MV-4-11 (cell line): ENCODE measurements around the gene CNOT6.
"Not testable (repeated sequence)": the region's sequence is repeated elsewhere in the genome, so short reads cannot be mapped to it uniquely, and the experiment has no call there.

ENCODE experiments used
- DNase-seq: peaks from one replicate; lab custom pipeline; 2025; lab: John Stamatoyannopoulos, UW

Gene CNOT6

DNA sequence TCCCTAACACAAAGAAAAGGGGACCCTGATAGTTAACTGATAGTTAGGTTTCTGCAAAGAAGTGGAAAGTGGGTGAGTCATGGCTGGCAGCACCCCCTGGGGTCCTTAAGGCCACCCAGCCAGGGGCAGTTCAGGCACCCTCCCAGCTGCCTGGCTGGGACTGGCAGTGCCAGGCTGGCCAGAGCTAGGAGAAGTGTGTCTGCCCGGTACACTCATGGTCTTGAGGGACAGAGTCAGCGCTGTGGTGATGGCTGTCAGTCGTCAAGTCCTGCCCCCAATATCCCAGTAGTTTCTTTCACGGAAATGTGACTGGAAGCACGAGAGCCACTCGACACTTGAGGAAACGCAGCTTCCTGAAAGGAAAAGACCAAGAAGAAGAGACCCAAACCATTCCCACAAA is 22.3 kb upstream of the CNOT6 start:
- DNase-seq, result no peak

DNA sequence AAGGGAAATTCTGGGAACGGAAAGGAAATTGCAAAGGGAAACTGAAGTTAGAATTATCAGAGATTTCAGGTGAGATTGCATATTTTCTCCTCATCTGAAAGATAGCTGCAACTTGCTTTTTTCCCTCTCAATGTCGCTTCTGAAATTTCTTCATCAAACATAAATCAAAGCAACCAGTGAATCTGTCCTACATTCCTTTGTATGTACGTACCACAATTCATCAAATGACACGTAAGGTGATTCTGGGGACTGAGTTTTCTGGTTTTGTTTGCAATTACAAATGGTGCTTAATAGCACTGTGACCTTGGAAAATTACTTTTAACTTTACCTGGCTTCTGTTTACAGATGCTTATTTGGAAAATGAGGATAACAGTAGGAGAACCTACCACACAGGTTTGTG is 21.9 kb upstream of the CNOT6 start:
- no peak for DNase-seq

DNA sequence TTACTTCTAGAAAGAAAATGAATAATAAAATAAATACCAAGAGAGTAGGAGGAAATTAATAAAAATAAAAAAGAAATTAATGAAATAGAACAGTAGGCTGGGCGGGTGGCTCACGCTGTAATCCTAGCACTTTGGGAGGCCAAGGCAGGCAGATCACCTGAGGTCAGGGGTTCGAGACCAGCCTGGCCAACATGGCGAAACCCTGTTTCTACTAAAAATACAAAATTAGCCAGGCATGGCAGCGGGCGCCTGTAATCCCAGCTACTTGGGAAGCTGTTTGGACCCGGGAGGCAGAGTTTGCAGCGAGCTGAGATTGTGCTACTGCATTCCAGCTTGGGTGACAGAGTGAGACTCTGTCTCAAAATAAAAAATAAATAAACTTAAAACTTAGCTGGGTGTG is 20.8 kb upstream of the CNOT6 start:
- DNase-seq, result not testable (repeated sequence)

DNA sequence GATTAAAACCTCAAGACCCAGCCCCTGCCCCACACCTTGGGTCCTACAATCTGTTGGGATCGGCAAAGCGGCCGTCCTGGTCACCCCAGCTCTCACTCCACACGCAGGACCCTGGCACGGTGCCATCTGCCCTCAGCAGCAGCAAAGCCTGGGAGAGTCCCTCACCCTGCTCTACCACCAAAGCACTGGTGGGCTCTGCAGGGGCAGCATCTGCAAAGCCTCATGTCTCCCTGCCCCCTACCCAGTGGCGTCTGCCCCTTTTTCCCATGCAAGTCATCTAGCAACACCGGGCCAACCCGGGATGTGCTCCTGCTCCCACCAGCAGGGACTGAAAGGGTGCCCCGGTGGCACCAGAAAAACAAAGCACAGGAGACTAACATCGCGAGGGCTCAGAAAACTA is 19.6 kb upstream of the CNOT6 start:
- no peak for DNase-seq

DNA sequence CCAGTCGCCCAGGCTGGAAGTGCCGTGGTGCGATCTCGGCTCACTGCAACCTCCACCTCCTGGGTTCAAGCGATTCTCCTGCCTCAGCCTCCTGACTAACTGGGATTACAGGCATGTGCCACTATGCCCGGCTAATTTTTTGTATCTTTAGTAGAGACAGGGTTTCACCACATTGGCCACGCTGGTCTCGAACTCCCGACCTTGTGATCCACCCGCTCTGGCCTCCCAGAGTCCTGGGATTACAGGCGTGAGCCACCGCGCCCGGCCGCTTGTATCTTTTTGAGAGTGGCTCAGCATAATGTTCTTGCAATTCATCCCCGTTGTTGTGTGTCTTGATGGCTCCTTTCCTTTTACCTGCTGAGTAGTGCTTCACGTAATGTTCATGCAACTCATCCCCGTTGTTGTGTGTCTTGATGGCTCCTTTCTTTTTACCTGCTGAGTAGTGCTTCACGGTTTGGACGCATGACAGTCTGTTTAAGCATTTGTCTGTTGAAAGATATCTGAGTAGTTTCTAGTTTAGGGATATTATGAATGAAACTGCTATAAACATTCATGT is 18.1 kb upstream of the CNOT6 start:
- DNase-seq, result not testable (repeated sequence)

DNA sequence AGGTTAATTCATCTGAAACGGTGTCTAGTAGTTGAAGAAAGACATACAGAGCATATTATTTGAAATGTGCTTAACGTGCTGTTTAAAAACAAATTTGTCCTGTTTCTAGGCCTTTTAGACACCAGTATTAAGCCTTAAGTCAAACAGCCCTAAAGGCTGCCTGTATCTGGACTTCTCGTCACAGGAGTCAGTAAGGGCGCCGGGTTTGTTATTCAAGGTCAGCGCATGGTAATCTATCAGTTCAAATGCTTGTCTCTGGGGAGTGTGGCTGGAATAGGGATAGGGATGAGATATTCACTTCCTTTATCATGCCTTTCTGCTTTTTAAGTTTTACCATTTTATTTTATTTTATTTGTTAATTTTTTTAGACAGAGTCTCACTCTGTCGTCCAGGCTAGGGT is 9.4 kb upstream of the CNOT6 start:
- no peak for DNase-seq

DNA sequence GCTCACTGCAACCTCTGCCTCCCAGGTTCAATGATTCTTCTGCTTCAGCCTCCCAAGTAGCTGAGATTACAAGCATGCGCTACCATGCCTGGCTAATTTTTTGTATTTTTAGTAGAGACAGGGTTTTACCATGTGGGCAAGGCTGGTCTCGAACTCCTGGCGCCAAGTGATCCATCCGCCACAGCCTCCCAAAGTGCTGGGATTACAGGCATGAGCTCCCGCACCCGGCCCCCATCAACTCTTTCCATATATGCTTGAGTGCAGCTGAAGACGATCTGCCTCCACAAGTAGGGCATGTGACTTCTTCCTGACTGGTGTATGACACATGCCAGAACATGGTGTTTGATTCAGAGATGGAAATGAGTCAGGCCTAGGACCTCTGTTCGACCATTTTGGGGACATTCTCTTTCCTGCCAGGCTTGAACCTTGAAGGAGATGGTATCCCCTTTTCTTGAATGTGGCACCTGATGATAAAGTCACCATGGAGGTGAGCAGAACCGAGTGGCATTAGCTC is 7.5 kb upstream of the CNOT6 start:
- no peak for DNase-seq

DNA sequence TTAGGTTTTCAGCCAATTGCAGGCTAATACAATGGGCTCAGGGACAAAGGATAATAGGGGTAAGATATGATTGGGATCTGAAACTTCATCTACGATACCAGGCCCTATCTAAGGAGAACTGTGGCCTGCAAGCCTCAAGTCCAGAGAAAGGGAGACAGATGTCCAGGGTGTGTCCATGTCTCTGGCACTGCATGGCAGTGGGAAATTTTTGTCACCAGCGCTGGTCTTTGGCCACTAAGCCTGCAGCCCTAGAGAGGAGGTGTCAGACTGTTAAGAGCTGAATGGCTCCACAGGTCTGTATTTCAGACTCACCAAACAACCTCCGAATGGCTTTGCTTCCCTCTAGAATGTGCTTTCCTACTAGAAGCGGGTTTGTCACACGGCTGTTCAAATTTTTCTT is 6.6 kb upstream of the CNOT6 start:
- DNase-seq, result no peak

DNA sequence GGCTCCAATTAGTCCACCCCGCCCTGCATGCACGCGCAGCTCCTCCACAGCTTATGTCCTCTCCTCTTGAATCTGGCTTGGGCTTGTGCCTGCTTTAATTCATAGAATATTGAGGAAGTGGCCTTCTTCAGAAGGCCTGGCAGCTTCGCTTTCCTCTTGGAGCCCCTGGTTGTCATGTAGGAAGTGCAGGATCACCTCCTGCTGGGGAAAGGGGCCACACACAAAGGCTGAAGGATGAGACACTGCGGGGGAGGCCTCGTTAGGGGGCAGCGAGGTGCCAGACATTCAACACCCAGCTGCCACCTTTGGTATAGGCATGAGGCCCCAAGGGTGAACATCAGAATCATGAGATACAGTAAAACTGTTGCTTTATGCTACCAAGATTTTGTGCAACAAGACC is 2.7 kb upstream of the CNOT6 start:
- DNase-seq, result peak; percentile 66

DNA sequence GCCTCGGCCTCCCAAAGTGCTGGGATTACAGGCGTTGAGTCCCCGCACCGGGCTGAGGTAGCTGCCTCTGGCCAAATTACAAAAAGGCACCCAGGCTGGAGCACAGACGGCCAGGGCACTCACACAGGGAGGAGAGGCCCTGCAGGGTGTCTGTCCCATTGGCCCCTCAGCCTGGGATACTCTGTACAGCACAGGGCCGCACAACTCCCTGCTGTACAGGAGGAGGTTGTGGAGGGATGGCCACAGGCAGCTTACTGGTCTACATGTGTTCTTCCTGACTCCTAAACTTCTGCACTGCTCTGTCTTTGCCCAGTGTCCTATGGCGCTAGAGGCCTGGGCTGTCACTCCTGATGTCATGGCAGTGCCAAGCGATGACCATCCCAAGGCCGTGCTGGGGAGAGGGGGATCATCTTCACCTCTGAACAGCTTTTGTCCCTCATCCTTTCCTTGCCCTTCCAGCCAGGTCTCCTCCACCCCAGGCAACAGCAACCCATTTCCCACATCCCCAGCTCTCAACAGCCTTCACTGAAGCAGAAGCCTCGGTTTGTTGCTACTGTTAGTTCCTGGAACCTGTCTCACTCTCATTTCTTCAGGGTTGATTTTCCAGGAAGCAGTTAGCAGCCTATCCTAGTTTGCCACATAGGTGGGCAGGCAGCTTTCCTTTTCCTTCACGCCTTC is 1.8 kb upstream of the CNOT6 start:
- DNase-seq, result no peak

DNA sequence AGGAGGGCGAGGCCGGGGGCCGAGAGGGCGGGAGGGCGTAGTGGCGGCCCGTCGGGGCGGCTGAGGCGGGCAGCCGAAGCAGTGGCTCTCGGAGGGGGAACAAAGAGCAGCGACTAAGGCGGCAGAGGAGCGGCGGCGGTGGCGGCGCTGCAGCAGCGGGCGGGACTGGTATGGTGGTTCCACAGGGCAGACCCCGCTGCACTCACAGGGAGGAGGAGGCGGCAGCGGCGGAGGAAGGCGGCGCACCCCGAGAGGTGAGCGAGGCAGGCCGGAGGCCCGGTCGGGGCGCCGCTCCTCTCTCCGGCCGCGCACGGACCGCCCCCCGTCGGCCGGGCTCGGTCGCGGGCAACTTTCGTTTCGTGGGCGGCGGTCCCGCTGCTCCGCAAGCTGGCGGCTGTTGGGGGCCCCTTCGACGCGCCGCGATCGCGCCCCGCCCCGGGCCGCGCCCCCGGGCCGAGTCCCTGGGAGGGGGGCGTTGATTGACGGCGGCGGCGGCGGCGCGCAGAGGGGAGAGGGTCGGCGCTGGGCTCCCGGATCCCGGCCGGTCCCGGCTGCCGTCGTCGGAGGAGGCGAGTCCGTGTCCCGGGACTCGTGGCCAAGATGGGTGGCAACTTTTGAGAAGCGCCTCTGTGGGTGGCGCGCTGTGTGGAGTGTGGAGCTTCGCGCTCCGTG is 467 bp downstream of the CNOT6 start:
- peak; percentile 21 for DNase-seq

DNA sequence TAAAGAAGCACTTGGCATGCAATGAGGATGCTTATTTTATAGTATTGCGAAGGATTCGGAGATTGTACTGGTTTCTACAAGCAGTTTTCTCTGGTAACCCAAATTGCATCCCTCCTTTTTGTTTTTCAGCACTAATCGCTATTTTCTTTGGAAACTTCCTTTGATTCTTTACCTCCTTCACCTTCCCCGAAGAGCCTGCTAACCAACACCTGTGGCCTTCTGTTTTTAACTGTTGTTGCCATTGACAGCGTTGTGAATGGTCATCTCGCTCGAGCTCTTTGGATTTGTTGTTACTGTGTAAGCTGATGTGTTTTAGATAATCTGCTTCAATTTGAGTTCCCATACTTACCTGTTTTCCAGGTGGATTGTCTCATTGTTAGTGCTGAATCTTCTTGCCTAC is 1.1 kb downstream of the CNOT6 start:
- no peak for DNase-seq

DNA sequence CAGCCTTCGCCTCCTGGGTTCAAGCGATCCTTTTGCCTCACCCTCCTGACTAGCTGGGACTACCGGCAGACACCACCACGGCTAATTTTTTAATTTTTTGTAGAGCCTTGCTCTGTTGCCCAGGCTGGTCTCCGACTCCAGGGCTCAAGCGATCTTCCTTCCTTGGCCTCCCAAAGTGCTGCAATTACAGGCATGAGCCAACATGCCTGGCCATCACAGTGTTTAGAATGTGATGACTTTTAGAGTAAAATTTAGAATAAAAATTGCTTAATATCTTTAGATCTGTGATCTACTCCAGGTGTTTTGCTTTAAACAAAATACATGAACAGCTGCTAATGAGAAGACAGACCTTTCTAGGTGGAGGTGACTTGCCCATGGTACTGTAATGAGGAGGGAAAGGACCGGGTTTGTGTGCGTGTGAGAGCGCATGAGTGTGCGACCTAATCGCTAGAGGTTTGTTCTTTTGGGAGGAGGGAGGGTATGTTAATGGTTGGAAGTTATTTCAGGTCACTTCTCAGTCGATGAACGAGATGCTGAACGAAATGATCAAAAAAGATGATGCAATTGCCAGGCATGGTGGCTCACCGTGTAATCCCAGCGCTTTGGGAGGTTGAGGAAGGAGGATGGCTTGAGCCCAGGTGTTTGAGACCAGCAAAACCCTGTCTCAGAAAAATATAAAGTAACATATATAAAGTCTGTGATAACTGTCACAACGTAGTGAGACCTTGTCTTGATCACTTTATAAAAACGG is 2.0 kb downstream of the CNOT6 start:
- DNase-seq, result no peak

DNA sequence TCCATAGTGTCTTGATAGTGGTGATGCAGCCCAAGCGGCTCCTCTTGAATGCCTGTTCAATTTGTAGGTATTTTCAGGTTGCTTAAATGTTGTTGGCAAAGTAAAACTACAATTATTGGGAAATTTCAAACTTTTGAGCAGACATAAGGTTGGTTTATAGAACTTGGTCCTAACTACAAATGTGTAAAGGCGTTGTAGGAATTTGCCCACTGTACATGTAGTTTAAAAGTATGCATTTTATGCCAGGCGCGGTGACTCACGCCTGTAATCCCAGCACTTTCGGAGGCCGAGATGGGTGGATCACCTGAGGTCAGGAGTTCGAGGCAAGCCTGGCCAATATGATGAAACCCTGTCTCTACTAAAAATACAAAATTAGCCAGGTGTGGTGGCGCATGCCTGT is 2.6 kb downstream of the CNOT6 start:
- not testable (repeated sequence) for DNase-seq

DNA sequence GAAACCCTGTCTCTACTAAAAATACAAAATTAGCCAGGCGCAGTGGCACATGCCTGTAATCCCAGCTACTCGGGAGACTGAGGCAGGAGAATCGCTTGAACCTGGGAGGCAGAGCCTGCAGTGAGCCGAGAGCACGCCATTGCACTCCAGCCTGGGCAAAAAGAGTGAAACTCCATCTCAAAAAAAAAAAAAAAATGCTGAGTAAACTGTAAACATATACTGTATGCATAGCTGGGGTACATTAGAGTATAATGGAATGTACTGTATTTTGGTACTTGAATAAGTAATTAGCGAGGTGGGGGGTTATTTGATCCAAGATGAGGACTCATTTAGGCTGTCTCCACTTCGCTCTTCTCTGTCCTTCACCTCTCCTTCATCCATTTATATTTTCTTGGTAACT is 3.7 kb downstream of the CNOT6 start:
- DNase-seq, result not testable (repeated sequence)

DNA sequence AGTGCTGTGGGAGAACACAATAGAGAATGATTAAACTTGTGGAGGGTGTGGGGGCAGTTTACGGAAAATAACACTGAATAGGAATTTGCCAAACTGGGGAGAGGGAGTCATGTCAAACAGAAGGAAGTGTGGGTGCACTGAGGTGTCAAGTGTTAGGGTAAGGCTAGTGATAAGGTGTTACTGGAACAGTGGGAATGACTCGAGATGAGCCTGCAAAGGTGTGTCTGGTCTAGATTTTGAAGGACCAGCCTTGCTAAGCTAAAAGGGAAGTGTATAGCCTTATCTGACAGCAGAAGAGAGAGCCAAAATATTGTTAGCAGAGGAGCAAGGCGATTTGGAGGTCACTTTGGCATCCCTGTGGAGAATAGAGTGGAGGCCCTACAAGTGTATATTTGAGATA is 4.2 kb downstream of the CNOT6 start:
- no peak for DNase-seq

DNA sequence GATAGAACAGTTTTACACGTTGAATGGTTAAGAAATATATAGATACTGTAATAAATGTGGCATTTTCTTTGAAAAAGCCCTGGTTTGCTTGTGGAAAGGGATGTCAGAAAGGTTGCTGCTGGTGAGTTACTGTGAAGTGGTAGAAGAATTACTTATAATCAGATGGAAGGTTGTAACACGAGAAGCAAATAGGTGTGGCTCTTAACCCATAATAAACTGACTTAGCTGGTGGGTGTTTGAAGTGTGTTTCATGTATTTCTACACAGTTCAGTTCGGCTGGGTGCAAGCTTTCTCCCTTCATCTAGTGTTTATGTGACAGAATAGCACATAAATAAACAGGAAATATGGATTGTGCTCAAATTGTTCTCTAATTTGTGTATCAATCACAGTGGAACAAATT is 5.5 kb downstream of the CNOT6 start:
- no peak for DNase-seq

DNA sequence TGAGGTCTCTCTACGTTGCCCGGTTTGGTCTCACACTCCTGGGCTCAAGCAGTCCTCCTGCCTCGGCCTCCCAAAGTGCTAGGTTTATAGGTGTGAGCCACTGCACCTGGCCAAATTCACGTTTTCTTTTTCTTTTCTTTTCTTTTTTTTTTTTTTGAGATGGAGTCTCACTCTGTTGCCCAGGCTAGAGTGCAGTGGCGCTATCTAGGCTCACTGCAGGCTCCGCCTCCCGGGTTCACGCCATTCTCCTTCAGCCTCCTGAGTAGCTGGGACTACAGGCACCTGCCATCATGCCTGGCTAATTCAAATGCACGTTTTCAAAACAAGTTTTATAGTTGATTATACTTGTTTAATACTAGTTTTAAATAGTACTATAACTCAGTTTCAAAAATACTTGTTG is 6.1 kb downstream of the CNOT6 start:
- DNase-seq, result not testable (repeated sequence)

DNA sequence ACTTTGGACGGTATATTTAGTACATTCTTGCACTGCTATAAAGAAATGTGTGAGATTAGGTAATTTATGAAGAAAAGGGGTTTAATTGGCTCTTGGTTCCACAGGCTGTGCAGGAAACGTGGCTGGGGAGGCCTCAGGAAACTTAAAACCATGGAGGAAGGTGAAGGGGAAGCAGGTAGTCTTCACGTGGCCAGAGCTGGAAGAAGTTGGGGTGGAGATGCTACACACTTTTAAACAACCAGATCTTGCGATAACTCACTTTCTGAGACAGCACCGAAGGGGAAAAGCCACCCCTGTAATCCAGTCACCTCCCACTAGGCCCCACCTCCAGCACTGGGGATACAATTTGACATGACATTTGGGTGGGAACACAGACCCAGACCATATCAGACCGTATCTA is 13.5 kb downstream of the CNOT6 start:
- no peak for DNase-seq

DNA sequence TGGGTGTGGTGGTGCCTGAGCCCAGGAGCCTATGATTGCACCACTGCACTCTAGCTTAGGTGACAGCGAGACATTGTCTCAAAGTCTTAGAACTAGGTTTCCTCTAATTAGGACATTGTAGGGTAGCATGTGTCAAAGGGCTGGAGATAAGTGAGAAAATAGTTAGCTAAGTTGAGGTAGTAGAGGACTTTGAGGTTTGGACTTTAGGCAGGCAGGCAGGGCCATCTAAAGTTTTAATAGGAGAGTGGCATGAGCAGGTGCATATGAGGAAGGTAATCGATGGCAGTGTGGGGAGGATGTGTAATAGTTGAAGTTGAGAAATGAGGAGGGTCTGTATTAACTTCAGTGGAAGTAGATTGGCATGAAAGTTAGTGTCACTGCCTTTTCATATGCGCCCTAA is 21.1 kb downstream of the CNOT6 start:
- DNase-seq, result no peak

DNA sequence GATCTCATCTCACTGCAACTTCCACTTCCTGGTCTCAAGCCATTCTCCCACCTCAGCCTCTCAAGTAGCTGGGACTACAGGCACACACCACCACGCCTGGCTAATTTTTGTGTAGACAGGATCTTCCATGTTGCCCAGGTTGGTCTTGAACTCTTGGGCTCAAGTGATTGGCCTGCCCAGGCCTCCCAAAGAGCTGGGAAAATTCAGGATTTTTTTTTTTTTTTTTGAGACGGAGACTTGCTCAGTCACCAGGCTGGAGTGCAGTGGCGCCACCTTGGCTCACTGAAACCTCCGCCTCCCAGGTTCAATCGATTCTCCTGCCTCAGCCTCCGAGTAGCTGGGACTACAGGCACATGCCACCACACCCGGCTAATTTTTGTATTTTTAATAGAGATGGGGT is 21.8 kb downstream of the CNOT6 start:
- DNase-seq, result not testable (repeated sequence)

DNA sequence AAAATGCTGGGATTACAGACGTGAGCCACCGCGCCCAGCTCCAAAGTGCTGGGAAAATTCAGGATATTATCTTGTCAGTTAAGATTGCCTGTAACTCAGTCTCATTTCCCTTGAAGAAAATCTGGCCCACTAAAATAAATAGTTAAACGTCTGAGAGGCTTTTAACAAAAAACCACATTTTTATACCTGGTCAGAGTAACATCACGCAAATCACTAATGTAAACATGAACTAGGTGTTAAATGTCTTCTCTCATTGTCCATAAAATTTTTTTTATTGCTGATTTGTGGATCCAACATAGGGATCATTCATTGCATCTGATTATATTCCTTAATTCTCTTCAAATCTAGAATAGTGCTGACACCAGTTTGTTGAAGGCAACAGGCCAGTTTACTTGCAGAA is 22.3 kb downstream of the CNOT6 start:
- DNase-seq, result no peak

DNA sequence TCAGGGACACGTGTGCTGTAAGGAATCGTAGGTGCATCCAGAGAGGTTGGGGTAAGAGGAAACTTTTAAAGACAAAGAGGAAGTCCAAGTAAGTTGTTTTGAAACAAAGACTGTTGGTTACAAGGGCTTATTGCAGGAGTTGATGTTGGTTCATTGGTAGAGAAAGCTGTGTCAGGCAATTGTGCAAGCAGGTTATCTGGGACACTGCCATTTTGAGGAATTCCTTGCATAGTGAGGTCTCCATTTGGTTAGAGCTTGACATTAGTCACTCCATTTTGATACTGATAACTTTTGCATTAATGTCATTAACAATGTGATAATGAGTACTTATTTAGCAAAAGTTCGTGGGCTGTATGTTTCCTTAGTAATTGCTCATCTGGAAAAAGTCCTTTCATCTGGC is 24.9 kb downstream of the CNOT6 start:
- peak; percentile 93 for DNase-seq
